Activated gamma-delta T cell treated with anti-CD3 and anti-CD28 coated beads, Interleukin-2, amount 50 U/mL, for 16 hours (primary cell): ENCODE data around the gene PHF11.

ENCODE experiments used
- DNase-seq: peaks from one replicate; pipeline ENCODE4 v3.0.0-alpha.2; 2020; ENCODE audit warnings: low read depth

The PHF11 gene

DNA sequence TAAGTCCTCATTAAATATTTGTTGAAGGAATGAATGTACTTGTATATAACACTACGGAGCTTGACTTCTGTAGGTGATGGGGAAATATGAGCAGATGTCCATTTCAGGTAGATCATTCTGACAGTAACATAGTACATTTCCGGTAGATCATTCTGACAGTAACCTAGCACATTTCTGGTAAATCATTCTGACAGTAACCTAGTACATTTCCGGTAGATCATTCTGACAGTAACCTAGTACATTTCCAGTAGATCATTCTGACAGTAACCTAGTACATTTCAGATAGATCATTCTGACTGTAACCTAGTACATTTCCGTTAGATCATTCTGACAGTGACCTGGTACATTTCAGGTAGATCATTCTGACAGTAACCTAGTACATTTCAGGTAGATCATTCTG lies 2.5 kb downstream of the PHF11 start:
- DNase-seq, result no peak

DNA sequence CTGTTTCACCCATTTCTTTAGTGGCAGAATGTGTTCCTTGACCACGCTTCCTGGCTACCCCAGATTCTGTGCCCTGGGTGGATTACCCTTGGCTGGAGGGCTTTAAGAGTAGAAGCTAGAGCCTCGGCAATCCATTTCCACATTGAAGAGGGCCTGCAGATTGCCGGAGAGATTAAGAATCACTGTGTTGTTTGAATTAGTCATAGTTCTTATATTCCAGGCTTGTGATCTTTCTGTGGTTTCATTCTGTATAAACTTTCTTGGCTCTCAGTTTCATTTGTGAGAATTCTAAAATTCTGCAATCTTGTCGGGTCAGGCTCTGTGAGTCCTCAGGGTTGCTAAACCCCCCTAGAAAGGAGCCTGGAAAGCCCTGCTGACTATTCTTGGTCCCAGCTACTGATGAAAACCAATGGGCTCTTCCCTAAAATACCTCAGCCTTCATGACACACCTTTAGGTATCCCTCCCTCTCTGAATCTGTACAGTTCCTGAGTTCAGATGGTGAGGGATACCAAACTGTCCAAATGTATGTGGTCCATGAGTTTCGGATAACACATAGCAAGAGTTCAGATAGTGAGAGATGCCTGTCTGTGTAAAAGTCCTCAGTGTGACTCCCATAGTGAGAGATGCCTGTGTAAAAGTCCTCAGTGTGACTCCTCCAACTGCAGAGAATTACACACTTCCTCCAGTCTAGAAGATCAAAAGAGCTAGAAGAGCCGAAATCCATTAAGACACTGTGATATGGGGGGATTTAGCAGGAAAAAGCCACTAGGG lies 4.3 kb downstream of the PHF11 start:
- DNase-seq, result no peak

DNA sequence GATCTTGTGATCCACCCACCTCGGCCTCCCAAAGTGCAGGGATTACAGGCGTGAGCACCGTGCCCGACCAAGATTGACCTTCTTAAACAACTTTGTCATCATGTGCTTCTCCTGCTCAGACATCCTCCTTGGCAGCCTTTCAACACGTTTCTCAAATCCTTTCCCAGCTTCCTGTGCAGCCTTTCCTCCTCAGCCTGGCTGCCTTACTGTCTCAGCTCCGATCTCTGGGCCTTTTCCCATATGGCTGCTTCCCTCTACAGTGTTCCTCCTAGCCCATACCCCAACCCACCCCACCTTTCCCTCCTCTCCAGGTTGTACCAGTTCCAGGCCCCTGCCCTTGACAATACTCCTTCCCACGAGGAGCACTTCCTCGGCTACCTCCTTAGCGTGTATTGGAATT lies 7.2 kb downstream of the PHF11 start:
- DNase-seq, result no peak

DNA sequence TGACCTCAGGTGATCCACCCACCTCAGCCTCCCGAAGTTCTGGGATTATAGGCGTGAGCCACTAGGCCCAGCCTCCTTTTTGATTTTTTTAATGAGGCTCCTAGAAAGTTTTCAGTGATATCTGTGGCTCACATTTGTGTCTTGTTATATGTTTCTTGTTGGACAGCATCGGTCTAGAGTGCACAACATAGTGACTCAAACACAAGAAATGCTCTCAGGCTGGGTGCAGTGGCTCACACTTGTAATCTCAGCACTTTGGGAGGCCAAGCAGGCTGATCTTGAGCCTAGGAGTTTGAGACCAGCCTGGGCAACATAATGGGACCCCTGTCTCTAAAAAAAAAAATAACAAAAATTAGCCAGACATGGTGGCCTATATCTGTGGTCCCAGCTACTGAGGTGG lies 8.2 kb downstream of the PHF11 start:
- DNase-seq, result no peak

DNA sequence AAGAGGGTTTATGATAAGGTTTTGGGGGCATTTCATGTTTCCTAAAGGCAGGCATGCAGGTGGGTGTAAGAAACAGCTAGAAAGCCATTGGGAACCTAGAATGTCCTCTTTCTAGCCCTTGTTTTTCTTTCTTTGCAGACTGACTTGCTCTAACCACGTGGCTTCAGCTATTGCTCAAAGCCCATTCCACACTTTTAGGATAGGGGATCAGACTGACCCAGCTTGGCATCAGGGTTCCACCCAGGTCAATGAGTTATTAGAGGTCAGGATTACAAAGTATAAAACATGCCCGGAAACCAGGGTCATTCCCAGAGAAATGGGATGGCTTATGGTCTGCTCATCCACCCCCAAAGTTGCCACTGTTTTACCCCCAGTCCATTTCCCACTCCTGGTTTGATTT lies 16.8 kb downstream of the PHF11 start:
- no peak for DNase-seq

DNA sequence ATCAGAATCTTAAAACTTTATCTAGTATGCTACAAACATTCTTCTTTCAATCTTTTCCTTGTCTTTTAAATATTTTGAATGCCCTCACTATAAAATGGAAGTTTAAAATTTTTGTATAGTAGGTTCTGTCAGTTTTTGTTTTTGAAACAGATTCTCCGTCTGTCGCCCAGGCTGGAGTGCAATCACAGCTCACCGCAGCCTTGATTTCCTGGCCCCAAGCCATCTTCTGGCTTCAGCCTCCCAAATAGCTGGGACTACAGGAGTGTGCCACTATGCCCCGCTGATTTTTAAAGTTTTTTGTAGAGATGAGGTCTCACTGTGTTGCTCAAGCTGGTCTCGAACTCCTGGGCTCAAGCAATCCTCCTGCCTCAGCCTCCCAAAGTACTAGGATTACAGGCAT lies 20.7 kb downstream of the PHF11 start:
- DNase-seq, result no peak

DNA sequence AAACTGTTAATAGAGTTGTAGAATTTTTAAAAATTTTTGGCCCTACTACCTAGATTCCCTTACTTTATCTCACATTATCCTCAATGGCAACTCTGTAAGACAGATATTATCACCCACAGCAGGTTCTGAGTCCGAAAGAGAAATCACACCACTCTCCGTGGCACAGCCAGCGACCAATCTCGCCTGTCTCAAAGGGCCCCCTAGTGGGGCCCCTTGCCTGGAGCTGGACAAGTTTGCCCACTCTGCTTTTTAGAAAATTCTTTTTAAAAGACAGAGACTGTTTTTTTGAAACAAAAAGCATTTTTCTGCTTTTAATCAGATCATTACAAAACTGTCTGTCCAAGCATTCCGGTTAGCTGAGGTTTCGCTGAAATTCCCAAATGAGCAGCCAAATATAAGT lies 21.7 kb downstream of the PHF11 start:
- no peak for DNase-seq

DNA sequence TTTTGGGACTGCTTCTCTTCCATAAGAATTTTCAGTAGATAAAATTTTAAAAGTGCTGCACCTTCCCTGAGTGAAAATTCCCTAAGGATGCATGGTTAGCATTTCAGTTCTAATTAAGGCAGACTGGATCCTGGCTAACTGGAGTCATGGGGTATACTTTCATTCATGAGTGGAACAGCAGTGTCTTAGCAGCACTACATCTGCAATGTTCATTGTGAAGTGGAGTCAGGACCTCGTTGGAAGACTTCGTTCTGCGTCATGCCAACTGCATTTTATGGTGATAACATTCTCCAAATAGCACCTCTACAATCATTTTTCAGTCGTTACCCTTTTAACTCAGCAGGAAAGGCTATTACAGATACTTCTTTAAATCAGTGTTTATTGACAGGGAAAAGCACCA lies 25.5 kb downstream of the PHF11 start:
- no peak for DNase-seq

DNA sequence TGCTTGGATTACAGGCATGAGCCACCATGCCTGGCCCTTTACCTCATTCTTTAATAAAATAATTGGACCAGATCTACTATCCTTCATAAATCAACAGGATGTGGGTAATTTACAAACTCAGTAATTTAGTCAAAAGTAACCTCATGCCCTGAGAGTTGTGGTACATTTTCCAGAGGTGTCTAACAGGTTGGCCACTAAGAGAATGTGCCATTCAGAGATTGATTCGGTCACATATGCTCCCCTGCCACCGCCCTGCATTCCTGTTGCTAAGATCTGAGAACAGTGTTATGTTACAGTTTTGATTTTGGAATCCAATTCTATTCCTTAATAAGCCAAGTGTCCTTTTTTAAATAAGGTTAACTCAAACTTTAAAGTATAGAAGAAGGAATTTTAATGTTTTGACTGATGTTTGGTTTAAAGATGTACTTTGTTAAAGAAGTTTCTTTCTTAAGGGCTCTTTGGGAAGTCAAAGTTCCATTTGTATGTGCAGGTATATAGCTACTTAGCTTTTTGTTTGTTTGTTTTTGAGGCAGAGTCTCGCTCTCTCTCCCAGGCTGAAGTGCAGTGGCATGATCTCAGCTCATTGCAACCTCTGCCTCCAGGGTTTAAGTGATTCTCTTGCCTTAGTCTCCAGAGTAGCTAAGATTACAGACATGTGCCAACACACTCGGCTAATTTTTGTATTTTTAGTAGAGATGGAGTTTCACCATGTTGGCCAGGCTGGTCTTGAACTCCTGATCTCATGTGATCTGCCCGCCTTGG lies 29.2 kb downstream of the PHF11 start:
- no peak for DNase-seq

DNA sequence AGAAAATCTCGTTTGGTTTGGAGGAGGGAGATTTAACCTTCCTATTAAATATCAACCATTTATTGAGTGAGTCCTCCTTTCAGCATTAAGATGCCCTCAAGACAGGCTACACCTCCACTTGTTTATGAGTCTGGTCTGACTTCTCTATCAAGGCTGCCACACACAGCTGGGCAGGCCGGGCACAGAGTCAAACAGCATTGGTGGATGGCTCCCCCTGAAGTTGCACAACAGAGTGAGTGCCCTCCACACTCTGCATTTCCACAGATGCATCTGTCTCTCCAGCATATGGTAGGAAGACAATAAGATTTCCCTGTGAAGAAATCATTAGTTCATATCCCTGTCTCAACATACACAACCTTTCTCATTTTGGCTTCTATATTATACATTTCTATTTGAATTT lies 31.4 kb downstream of the PHF11 start:
- DNase-seq, result no peak

DNA sequence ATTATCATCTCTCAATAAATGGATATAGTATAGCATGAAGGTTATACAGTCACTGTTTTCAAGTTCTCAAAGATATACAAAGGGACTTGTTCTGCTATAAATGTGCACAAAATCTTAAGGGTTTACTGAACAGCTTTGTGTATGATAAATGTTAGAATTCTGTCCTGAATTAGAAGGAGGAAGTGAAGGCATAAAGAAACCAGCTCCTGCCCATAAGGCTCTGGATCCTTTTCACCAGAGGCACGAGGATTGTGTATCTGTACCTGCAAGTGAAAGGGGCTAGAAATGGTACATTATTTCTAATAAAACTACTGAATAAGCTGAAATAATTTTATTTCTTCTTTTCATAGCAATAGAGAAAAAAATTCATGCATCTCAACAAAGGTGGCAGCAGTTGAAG lies 32.4 kb downstream of the PHF11 start:
- no peak for DNase-seq

DNA sequence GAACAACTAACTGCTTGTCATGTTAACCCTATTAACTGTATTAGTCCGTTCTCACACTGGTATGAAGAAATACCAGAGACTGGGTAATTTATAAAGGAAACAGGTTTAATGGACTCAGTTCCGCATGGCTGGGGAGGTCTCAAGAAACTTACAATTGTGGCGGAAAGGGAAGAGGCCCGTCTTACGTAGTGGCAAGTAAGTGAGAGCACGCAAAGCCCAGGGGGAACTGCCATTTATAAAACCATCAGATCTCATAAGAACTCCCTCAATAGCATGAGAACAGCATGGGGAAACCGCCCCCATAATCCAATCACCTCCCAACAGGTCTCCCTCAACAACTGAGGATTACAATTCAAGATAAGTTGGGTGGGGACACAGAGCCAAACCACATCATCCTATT lies 34.7 kb downstream of the PHF11 start:
- no peak for DNase-seq

DNA sequence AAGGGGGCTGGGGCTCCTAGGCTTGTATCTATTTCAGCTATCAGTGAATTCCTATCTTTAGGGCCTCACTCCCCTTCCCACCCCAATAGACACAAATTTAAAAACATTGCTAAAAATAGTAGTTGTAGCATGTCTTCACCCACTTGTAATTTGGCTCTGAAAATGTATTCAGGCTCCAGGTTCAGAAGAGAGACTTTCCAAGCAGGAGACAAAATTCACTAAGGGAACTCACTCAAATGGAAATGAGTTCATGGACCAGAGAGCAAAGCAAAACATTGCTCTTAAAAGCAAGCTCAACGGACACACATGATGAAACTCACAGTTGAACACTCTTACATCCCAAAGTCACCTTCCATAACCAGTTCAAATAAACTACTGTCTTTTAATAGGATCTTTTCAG lies 36.8 kb downstream of the PHF11 start:
- DNase-seq, result no peak

DNA sequence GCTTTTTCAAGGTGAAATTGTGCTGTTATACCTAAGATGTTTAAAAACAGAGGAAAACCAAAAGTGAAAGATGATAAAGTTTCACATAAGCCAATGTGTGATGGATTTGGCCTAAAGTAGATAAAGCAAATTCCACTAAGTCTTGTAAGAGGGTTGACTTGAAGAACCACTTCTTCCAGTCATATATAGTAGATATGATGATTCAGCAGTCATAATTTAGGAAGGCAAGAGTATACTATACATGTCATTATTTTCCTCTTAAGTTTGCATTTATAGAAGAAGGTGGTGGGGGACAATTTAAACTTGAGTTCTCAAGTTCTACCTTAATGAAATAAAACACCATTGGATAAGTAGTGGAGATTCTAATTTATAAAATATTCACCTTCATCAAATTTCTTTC lies 37.3 kb downstream of the PHF11 start:
- DNase-seq, result no peak

DNA sequence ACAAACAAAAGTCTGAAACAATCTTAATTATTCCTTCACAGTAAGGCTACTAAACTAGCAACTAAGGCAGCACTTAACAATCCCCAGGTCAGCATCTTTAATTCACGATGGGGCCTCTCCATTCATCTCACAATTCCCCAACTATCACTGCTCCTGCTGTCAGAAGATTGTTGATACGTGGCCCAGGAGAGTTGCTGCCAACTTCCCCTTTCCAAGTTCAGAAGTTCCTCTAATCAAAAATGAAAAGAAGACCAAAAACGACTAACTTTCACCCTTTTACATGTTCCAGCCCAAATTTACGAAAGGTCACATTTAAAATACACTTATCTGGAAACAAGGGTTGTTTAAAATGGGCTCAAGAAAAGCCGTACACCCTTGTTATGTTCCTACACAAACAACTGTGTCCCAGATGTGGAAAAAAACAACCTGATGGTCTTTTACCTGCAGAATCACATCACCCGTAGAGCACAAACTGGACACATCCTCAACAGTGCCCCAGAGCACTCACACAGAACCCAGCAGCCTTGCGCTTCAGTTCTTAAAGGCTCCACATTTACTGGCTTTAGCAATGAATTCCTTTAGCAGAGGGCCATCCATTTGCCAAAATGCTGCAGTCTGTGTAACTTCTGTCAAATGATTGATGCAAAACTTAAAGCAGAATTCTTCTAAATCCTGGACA lies 38.0 kb downstream of the PHF11 start:
- no peak for DNase-seq

DNA sequence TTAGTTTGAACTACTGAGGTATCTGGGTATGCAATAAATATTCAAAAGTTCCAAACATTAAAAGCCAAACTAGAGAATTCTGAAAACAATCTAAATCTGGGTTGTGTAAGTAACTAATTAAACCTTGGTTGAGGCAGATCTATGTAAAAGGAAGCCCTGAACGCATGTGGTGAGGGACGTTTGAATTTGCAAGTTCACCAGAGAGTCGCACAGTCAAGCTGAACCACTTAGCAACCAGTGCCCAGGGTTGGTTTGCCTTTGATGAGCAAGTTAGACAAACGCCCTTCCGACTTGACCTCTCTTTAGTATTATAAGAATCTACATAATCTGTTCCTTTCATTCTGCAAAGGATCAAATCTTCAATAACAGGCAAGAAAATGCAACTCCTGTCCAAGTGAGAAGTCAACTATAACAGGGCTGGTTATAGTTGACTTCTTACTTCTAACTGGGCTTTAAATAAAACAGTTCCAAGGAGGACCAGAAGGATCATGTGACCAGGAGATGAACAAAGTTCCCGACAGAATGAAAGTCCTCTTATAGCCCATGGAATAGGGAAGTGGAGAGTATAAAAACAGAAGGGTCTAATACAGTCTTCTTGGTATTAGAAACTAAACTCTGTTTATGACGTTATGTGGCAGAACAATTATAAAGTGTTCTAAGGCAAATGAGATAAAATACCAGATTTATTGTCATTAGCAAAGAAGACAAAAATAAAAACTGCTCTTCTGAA lies 40.6 kb downstream of the PHF11 start:
- no peak for DNase-seq

DNA sequence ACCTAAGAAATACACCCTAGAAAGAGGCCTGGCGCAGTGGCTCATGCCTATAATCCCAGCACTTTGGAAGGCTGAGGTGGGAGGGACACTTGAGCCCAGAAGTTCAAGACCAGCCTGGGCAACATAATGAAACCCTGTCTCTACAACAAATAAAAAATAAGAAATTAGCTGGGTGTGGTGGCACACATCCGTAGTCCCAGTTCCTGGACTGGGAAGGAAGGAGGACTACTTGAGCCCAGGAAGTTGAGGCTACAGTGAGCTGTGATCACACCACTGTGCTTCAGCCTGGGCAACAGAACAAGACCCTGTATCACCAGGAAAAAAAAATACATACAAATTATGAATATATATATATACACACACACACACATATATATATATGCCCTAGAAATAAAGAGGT lies 42.7 kb downstream of the PHF11 start:
- DNase-seq, result no peak

DNA sequence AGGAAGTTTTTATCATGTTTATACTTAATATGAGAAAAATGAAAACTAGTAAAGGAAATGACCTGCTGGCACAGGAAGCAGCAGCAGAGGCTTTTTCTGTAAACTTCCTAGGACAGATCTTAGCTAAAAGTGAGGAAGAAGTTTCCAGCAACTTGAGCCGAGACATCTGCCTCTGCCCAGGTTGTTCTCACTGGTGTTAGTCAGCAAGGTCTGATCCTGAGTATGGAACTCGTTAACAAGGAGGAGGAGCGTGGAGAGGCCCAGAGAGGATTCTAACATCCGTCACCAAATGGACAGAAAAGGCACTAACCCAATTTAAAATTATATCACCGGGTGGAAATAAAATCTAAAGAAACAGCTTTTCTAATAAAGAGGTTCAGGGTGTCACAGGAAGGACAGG lies 43.6 kb downstream of the PHF11 start:
- no peak for DNase-seq

DNA sequence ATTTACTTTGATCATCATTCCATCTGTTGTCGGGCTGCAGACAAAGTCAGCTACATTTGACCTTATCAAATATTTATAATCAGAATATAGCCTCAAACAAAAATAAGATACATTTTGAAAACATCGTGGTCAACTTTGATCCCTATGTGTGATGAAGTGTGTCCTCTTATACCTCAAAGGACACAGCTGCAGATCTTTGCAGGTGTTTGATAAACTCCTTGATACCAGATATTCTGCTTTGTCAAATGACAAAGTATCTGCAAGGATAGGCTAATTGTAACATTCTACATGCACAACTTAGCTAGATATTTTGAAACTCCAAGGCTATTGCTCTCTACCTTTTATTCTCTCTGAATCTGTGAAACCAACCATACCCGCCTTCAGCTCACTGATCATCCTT lies 44.0 kb downstream of the PHF11 start:
- no peak for DNase-seq

DNA sequence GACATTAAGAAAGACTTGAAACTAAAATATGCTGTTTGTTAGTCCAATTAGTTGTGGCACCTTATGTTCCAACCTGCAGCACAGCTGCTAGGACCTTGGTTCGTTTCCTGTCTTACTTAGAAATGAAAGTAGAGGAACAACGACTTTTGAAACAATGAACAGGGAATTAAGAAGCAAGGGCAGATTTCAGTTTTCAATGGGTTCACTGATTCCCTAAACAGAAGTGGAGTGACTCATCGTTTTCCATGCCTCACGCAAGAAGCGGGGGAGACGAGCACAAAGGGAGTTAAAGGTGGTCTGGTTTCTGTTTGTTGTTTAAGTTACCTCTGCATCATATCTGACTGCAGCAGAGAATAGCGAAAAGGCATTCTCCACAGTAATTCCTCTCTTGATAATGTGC lies 44.8 kb downstream of the PHF11 start:
- DNase-seq, result no peak

DNA sequence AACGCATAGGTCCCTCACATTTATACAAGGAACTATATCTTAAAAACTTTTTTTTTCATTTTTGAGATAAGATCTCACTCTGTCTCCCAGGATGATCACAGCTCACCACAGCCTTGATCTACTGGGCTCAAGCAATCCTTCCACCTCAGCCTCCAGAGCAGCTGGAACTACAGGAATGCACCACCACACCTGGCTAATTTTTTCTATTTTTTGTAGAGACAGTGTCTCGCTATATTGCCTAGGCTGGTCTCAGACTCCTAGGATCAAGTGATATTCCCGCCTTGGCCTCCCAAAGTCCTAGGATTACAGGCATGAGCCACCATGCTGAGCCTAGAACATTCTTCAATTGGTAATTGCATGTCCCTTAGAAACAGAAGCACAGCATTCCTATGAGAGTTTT lies 47.9 kb downstream of the PHF11 start:
- DNase-seq, result no peak

DNA sequence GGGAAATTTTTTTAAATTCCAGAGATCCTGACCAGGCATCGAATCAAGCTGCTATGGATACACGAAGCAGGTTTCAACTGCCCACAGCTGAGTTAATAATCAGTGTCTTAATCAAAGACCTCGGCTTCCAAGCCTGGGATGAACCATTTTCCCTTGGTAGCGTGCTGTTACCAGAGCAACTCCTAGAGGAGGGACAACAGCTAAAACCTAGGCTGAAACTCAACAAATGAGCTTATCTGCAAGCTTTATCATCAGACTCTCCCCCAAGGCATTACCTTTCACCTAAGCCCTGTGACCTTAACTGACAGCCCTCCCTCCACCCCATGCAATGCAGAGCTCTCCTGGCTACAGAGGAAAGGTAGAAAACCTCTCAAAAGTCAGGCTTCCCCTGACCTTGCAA lies 49.9 kb downstream of the PHF11 start:
- no peak for DNase-seq

DNA sequence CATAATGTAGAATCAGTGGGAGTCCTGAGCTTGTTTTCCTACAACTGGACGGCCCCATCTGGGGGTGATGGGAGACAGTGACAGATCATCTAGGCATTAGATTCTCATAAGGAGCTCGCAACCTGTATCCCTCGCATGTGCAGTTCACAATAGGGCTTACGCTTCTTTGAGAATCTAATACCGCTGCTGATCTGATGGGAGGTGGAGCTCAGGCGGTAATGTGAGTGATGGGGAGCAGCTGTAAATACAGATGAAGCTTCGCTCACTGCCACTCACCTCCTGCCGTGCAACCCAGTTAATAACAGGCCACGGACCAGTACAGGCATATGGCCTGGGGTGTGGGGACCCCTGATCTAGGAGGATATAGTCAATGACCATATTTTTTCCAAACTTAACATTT lies 50.8 kb downstream of the PHF11 start:
- no peak for DNase-seq
